HepG2 (cell line): ENCODE data around the gene C6orf136. TPM values are rescaled to one million over a fixed set of nuclear protein-coding genes. Genes with fewer than 3 reads are reported as not detected.
A peak's percentile ranks its signal among the peaks of the same experiment; 100 is the strongest.

Source experiments
- ATAC-seq: fragments of 200-7000 bp; cut with Tn5 transposase; 3 replicates; pipeline ENCODE4 v1.9.1; 2020; ENCODE audit warnings: mild to moderate bottlenecking, moderate library complexity
- BruUV-seq: library from RNA; stranded (reverse); fragments of 400-500 nt; replicated peaks from 2 replicates; lab custom pipeline; 2021; lab: Mats Ljungman, UMichigan
- CTCF ChIA-PET: fragments of 300-600 bp; formaldehyde crosslinking; extraction: SDS; loops from one replicate; lab custom pipeline; 2021; ENCODE audit warnings: low total read pairs, inconsistent platforms, low intra/inter-chr PET ratio; lab: Yijun Ruan, JAX
- POLR2A ChIA-PET: fragments of 350-600 bp; sonication (Branson Sonifier 250); formaldehyde crosslinking; loops from one replicate; lab custom pipeline; 2020; ENCODE audit warnings: antibody characterized with exemption, inconsistent platforms; lab: Yijun Ruan, JAX
- DNase-seq: peaks from one replicate; pipeline ENCODE4 v3.0.0-alpha.2; 2015; ENCODE audit warnings: low spot score
- FAIRE-seq: peaks from 3 replicates; lab custom pipeline; 2011; peaks lifted over from hg19 to GRCh38; lab: Jason Lieb, UNC
- H2AFZ ChIP-seq: one replicate; pipeline ENCODE4 v1.6.1; 2011; ENCODE audit warnings: low read length, inconsistent platforms
- H3K27ac ChIP-seq: fragments of 300-600 bp; 3 replicates; pipeline ENCODE4 v1.8.0; 2011; ENCODE audit warnings: mixed run types, mild to moderate bottlenecking, mixed read lengths, low read length, inconsistent platforms; ENCODE audit not compliant: insufficient read depth; ENCODE audit errors: extremely low read length
- H3K27me3 ChIP-seq, 2 experiments: fragments of 200-600 bp in 1 of 2; 2 replicates in 1 of 2; 3 replicates in 1 of 2; pipeline versions ENCODE4 v1.6.0 to v1.8.0; 2011; ENCODE audit warnings: low read length in 2 of 2, mild to moderate bottlenecking in 2 of 2, moderate library complexity in 2 of 2, inconsistent platforms in 1 of 2; ENCODE audit not compliant: insufficient read depth in 2 of 2, control insufficient read depth in 1 of 2
- H3K36me3 ChIP-seq, 2 experiments: fragments of 200-600 bp in 1 of 2; replicated peaks in 1 of 2; 2 replicates in 1 of 2; 3 replicates in 1 of 2; pipeline versions ENCODE4 v1.5.1 to v1.8.0; 2011; ENCODE audit warnings: low read length in 2 of 2, inconsistent platforms in 1 of 2; ENCODE audit not compliant: insufficient read depth in 2 of 2, control insufficient read depth in 1 of 2
- H3K4me1 ChIP-seq: 2 replicates; pipeline ENCODE4 v1.5.1; 2012; ENCODE audit warnings: low read length, inconsistent platforms; ENCODE audit not compliant: insufficient read depth
- H3K4me2 ChIP-seq: 2 replicates; pipeline ENCODE4 v1.6.0; 2011; ENCODE audit warnings: low read depth, low read length, inconsistent platforms
- H3K4me3 ChIP-seq, 3 experiments: fragments of 200-600 bp in 1 of 3; sonication (generic), shearing (Covaris generic) in 1 of 3; replicated peaks in 1 of 3; 2 replicates each; pipeline ENCODE4 v1.5.1; 2011 to 2016; ENCODE audit warnings: low read length in 3 of 3, inconsistent platforms in 2 of 3, low read depth in 2 of 3, mild to moderate bottlenecking in 2 of 3, control low read depth in 1 of 3, mixed read lengths in 1 of 3; ENCODE audit not compliant: insufficient read depth in 1 of 3
- H3K79me2 ChIP-seq: one replicate; pipeline ENCODE4 v1.6.1; 2011; ENCODE audit warnings: low read length, inconsistent platforms; ENCODE audit not compliant: insufficient read depth
- H3K9ac ChIP-seq: 2 replicates; pipeline ENCODE4 v1.6.0; 2011; ENCODE audit warnings: mild to moderate bottlenecking, low read depth, low read length, inconsistent platforms; ENCODE audit not compliant: insufficient read depth
- H3K9me3 ChIP-seq: 2 replicates; pipeline ENCODE4 v1.5.1; 2012; ENCODE audit warnings: mild to moderate bottlenecking, low read length
- H4K20me1 ChIP-seq: 2 replicates; pipeline ENCODE4 v1.6.0; 2011; ENCODE audit warnings: inconsistent platforms, mild to moderate bottlenecking, low read length, moderate library complexity; ENCODE audit not compliant: insufficient read depth
- ATF2 ChIP-seq: sonication (generic); formaldehyde crosslinking; IDR thresholded peaks from 2 replicates; pipeline ENCODE4 v1.4.0; 2020; ENCODE audit warnings: missing genetic modification reagents
- CEBPZ ChIP-seq: IDR thresholded peaks from 2 replicates; pipeline ENCODE4 v1.6.1; 2012; ENCODE audit warnings: low read length, improper control_type of control experiment
- ETV5 ChIP-seq: IDR thresholded peaks from 2 replicates; pipeline ENCODE4 v1.6.1; 2018; ENCODE audit warnings: missing biosample characterization, missing genetic modification reagents, inconsistent platforms, borderline replicate concordance
- KDM3A ChIP-seq: IDR thresholded peaks from 2 replicates; pipeline ENCODE4 v1.6.1; 2018; ENCODE audit warnings: low read depth, missing compliant biosample characterization
- PBX2 ChIP-seq: IDR thresholded peaks from 2 replicates; pipeline ENCODE4 v1.6.1; 2016; ENCODE audit warnings: control low read depth
- SMAD9 ChIP-seq: sonication (generic); formaldehyde crosslinking; IDR thresholded peaks from 2 replicates; pipeline ENCODE4 v1.5.1; 2020; ENCODE audit warnings: mild to moderate bottlenecking, missing genetic modification reagents
- SMYD3 ChIP-seq: sonication (generic); formaldehyde crosslinking; IDR thresholded peaks from 2 replicates; pipeline ENCODE4 v1.8.1; 2023; ENCODE audit warnings: mild to moderate bottlenecking, missing genetic modification reagents
- SNRNP70 ChIP-seq: fragments of 200-400 bp; formaldehyde crosslinking; IDR thresholded peaks from 2 replicates; pipeline ENCODE4 v1.6.1; 2017; ENCODE audit warnings: mild to moderate bottlenecking, low read depth, low read length, moderate library complexity
- ZBTB38 ChIP-seq: sonication (generic); formaldehyde crosslinking; IDR thresholded peaks from 2 replicates; pipeline ENCODE4 v1.5.1; 2020; ENCODE audit warnings: mild to moderate bottlenecking, missing genetic modification reagents
- ZNF20 ChIP-seq: sonication (generic); formaldehyde crosslinking; IDR thresholded peaks from 2 replicates; pipeline ENCODE4 v1.4.0; 2020; ENCODE audit warnings: mild to moderate bottlenecking, moderate library complexity, missing genetic modification reagents
- ZNF44 ChIP-seq: sonication (generic); formaldehyde crosslinking; IDR thresholded peaks from 2 replicates; pipeline ENCODE4 v1.5.1; 2020; ENCODE audit warnings: mild to moderate bottlenecking, missing genetic modification reagents
- ZNF580 ChIP-seq: IDR thresholded peaks from 2 replicates; pipeline ENCODE4 v1.6.1; 2016; ENCODE audit warnings: low read depth, borderline replicate concordance
- WGBS: methylation state at CpG from one replicate; pipeline ENCODE4 v1.1.6; 2017; ENCODE audit warnings: low lambda C conversion rate; 5-methylcytosine and 5-hydroxymethylcytosine counted together
- in situ Hi-C: cut with HindIII; loops from 2 replicates; pipeline ENCODE4 v1.10.0; 2017; ENCODE audit warnings: low pct_unique_long_range_greater_than_20kb; ENCODE audit not compliant: extremely low pct_ligation_motif_present
- intact Hi-C: fragments of 100-400 bp; cut with micrococcal nuclease; formaldehyde crosslinking; loops from one replicate; pipeline ENCODE4 v1.10.0; 2022; ENCODE audit not compliant: unreplicated experiment
- polyA plus RNA-seq, 8 experiments: library from polyadenylated mRNA; depleted of rRNA in 3 of 8; stranded (reverse) in 7 of 8; unstranded in 1 of 8; fragments of >200 nt; fragmentation: Illumina TruSeq in 4 of 8; extraction: Trizol in 4 of 8; gene quantifications; 2 replicates each; pipeline versions ENCODE4 v1.2.1 to v1.2.3, GENCODE V29; 2011 to 2016; ENCODE audit warnings: low read depth in 4 of 8, missing spikeins in 1 of 8, mixed read lengths in 1 of 8; ENCODE audit not compliant: insufficient read depth in 1 of 8
- total RNA-seq, 5 experiments: library from RNA; depleted of rRNA; stranded (reverse); fragments of >200 nt; fragmentation: Illumina TruSeq; extraction: Trizol; gene quantifications; 2 replicates each; pipeline ENCODE4 v1.2.3, GENCODE V29; 2016; ENCODE audit warnings: low read depth in 1 of 5
- TF ChIP-seq, protein P1 (sequence below): sonication (generic); formaldehyde crosslinking; IDR thresholded peaks from 2 replicates; pipeline ENCODE4 v1.4.0; 2020; ENCODE audit warnings: missing genetic modification reagents

The C6orf136 gene
- total and polyA plus RNA-seq, 2 of the 13 experiments (the other 11 are each of a cell fraction or from before 2014, with no cell fraction given), result 12.0 to 26.2 TPM

GRCh38 chr6:30686908-30687658, 40.1 kb downstream of the C6orf136 start:
- H3K36me3 ChIP-seq, result no peaks in the 10 kb centered on the region
- DNase-seq (peak; percentile 49), ATAC-seq (peak; percentile 50), FAIRE-seq (no peak)
- WGBS, result under 1% methylated on average over 48 of the region's 52 CpGs
- no peaks in the 10 kb centered on the region for H3K9me3 ChIP-seq
- peak overlapping the region; percentile 77 to 84 (median 81) for H3K4me3 ChIP-seq
- ChIA-PET POLR2A (interaction anchor here (0.9 to 3.0 kb wide), 12 partner anchors 8 to 196 kb away, joined by 3 to 23 read pairs (median 4); partner anchors contain the start of genes IER3, MDC1, MRPS18B and TUBB), CTCF (interaction anchor here (1.7 kb wide), 1 partner anchor 8 kb away, joined by 6 read pairs; no protein-coding TSS in a partner anchor)
- peak overlapping the region; percentile 65 for H3K9ac ChIP-seq
- in situ Hi-C loops, result loop anchor here (25.0 kb wide), 1 partner anchor 400 kb away; no protein-coding TSS in a partner anchor
- H3K27ac ChIP-seq, result peak overlapping the region; percentile 43
- peak overlapping the region; percentile 84 for H3K4me2 ChIP-seq
- H3K4me1 ChIP-seq, result peaks cover 79% of the 10 kb centered on the region
- H3K27me3 ChIP-seq, result no peaks in the 10 kb centered on the region
- H4K20me1 ChIP-seq, result no peaks in the 10 kb centered on the region
- no peaks in the 10 kb centered on the region for H3K79me2 ChIP-seq
- intact Hi-C loops, result loop anchor here (1.0 kb wide), 1 partner anchor 35 kb away; no protein-coding TSS in a partner anchor
- no peak overlapping the region for H2AFZ ChIP-seq
- BruUV-seq, result no TSS peak
- TF ChIP-seq KDM3A (CRISPR knock-in tag) (no peak), ETV5 (peak; percentile 29; the same call in 1 of the 2 replicates), ZNF44 (CRISPR knock-in tag) (no peak), CEBPZ (no peak), SMYD3 (CRISPR knock-in tag) (no peak), SNRNP70 (no peak), ZBTB38 (CRISPR knock-in tag) (no peak), PBX2 (no peak), SMAD9 (0 out of 2 replicates have a peak, but pooled peaks have one; percentile 10), ZNF580 (CRISPR knock-in tag) (no peak), ZNF20 (no peak), ATF2 (CRISPR knock-in tag) (peak; percentile 58; the same call in 1 of the 2 replicates)
- TF ChIP-seq, protein P1, sequence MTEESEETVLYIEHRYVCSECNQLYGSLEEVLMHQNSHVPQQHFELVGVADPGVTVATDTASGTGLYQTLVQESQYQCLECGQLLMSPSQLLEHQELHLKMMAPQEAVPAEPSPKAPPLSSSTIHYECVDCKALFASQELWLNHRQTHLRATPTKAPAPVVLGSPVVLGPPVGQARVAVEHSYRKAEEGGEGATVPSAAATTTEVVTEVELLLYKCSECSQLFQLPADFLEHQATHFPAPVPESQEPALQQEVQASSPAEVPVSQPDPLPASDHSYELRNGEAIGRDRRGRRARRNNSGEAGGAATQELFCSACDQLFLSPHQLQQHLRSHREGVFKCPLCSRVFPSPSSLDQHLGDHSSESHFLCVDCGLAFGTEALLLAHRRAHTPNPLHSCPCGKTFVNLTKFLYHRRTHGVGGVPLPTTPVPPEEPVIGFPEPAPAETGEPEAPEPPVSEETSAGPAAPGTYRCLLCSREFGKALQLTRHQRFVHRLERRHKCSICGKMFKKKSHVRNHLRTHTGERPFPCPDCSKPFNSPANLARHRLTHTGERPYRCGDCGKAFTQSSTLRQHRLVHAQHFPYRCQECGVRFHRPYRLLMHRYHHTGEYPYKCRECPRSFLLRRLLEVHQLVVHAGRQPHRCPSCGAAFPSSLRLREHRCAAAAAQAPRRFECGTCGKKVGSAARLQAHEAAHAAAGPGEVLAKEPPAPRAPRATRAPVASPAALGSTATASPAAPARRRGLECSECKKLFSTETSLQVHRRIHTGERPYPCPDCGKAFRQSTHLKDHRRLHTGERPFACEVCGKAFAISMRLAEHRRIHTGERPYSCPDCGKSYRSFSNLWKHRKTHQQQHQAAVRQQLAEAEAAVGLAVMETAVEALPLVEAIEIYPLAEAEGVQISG (CRISPR knock-in tag), result no peak; the same call in 1 of the 2 replicates
